ENCODE data around the gene IRF2.
A peak's percentile ranks its signal among the peaks of the same experiment; 100 is the strongest.
"Not testable (repeated sequence)": the region's sequence is repeated elsewhere in the genome, so short reads cannot be mapped to it uniquely, and the experiment has no call there.

Gene IRF2

GRCh38 chr4:184385705-184386141 is 88.6 kb downstream of the IRF2 start:
- no peak for DNase-seq

GRCh38 chr4:184384810-184385557 is 89.4 kb downstream of the IRF2 start:
- DNase-seq = no peak

- peak; percentile 36 for DNase-seq
Observed at GRCh38 chr4:184384056-184384809, 90.1 kb downstream of the IRF2 start.

GRCh38 chr4:184383497-184384055 is 90.8 kb downstream of the IRF2 start:
- DNase-seq = no peak

GRCh38 chr4:184382189-184382846 is 92.0 kb downstream of the IRF2 start:
- no peak for DNase-seq

- DNase-seq = no peak
Observed at GRCh38 chr4:184380707-184381106, 93.6 kb downstream of the IRF2 start.

- DNase-seq = not testable (repeated sequence)
Observed at GRCh38 chr4:184380214-184380613, 94.1 kb downstream of the IRF2 start.

- no peak for DNase-seq
Observed at GRCh38 chr4:184376923-184377322, 97.4 kb downstream of the IRF2 start.

- no peak for DNase-seq
Observed at GRCh38 chr4:184376126-184376838, 98.1 kb downstream of the IRF2 start.

GRCh38 chr4:184375623-184376022 is 98.7 kb downstream of the IRF2 start:
- DNase-seq = not testable (repeated sequence)

GRCh38 chr4:184375027-184375426 is 99.3 kb downstream of the IRF2 start:
- no peak for DNase-seq

GRCh38 chr4:184373886-184374405 is 100.4 kb downstream of the IRF2 start:
- no peak for DNase-seq

GRCh38 chr4:184371390-184371787 is 103.0 kb downstream of the IRF2 start:
- DNase-seq = no peak

- DNase-seq = no peak
Observed at GRCh38 chr4:184370711-184371389, 103.5 kb downstream of the IRF2 start.

GRCh38 chr4:184369871-184370270 is 104.5 kb downstream of the IRF2 start:
- no peak for DNase-seq

- no peak for DNase-seq
Observed at GRCh38 chr4:184368731-184369130, 105.6 kb downstream of the IRF2 start.

- DNase-seq = no peak
Observed at GRCh38 chr4:184368290-184368689, 106.1 kb downstream of the IRF2 start.

GRCh38 chr4:184364100-184364921 is 110.0 kb downstream of the IRF2 start:
- DNase-seq = no peak

- no peak for DNase-seq
Observed at GRCh38 chr4:184363258-184363657, 111.1 kb downstream of the IRF2 start.

GRCh38 chr4:184362396-184362795 is 112.0 kb downstream of the IRF2 start:
- DNase-seq = no peak

GRCh38 chr4:184361443-184361842 is 112.9 kb downstream of the IRF2 start:
- no peak for DNase-seq
